Measurements from ENCODE around the gene PYGM.

The PYGM gene

GRCh38 chr11:64799623-64800302 is 40.0 kb upstream of the PYGM start:
- Histone ChIP-seq H3K36me3 (ENCODE audit: control insufficient read depth, insufficient read depth, low read length) (peaks cover 21% of the 10 kb centered on the region), H3K27ac (ENCODE audit: low read depth, low read length) (no peak overlapping the region), H3K4me3 (ENCODE audit: low read depth, low read length) (no peak overlapping the region)

GRCh38 chr11:64799256-64799622 is 39.5 kb upstream of the PYGM start:
- no peak overlapping the region for H3K27ac ChIP-seq (ENCODE audit: low read depth, low read length)
- H3K4me3 ChIP-seq (ENCODE audit: low read depth, low read length): no peak overlapping the region
- no peaks in the 10 kb centered on the region for H3K27me3 ChIP-seq (ENCODE audit: control insufficient read depth, insufficient read depth, low read length)
- no peaks in the 10 kb centered on the region for H3K9me3 ChIP-seq (ENCODE audit: control insufficient read depth, insufficient read depth, low read length)
- H3K9ac ChIP-seq (ENCODE audit: low read depth, low read length): no peak overlapping the region
- peaks cover 16% of the 10 kb centered on the region for H3K36me3 ChIP-seq (ENCODE audit: control insufficient read depth, insufficient read depth, low read length)
- H3K4me1 ChIP-seq (ENCODE audit: control insufficient read depth, insufficient read depth, low read length): peaks cover 7% of the 10 kb centered on the region

More at GRCh38 chr11:64799623-64800302, 40.0 kb upstream of the PYGM start:
- Histone ChIP-seq H3K9me3 (ENCODE audit: control insufficient read depth, insufficient read depth, low read length) (no peaks in the 10 kb centered on the region), H3K27me3 (ENCODE audit: control insufficient read depth, insufficient read depth, low read length) (no peaks in the 10 kb centered on the region), H3K9ac (ENCODE audit: low read depth, low read length) (no peak overlapping the region), H3K4me1 (ENCODE audit: control insufficient read depth, insufficient read depth, low read length) (peaks cover 8% of the 10 kb centered on the region)

GRCh38 chr11:64796757-64797541 is 37.2 kb upstream of the PYGM start:
- no peak overlapping the region for H3K27ac ChIP-seq (ENCODE audit: low read depth, low read length)
- no peak overlapping the region for H3K4me3 ChIP-seq (ENCODE audit: low read depth, low read length)
- H3K27me3 ChIP-seq (ENCODE audit: control insufficient read depth, insufficient read depth, low read length): no peaks in the 10 kb centered on the region
- no peak overlapping the region for H3K9ac ChIP-seq (ENCODE audit: low read depth, low read length)
- no peaks in the 10 kb centered on the region for H3K9me3 ChIP-seq (ENCODE audit: control insufficient read depth, insufficient read depth, low read length)
- peaks cover 14% of the 10 kb centered on the region for H3K36me3 ChIP-seq (ENCODE audit: control insufficient read depth, insufficient read depth, low read length)
- H3K4me1 ChIP-seq (ENCODE audit: control insufficient read depth, insufficient read depth, low read length): no peaks in the 10 kb centered on the region

- Histone ChIP-seq H3K27me3 (ENCODE audit: control insufficient read depth, insufficient read depth, low read length) (no peaks in the 10 kb centered on the region), H3K4me3 (ENCODE audit: low read depth, low read length) (no peak overlapping the region), H3K36me3 (ENCODE audit: control insufficient read depth, insufficient read depth, low read length) (peaks cover 14% of the 10 kb centered on the region), H3K4me1 (ENCODE audit: control insufficient read depth, insufficient read depth, low read length) (no peaks in the 10 kb centered on the region), H3K9me3 (ENCODE audit: control insufficient read depth, insufficient read depth, low read length) (no peaks in the 10 kb centered on the region), H3K9ac (ENCODE audit: low read depth, low read length) (no peak overlapping the region), H3K27ac (ENCODE audit: low read depth, low read length) (no peak overlapping the region)
Observed at GRCh38 chr11:64796047-64796756, 36.4 kb upstream of the PYGM start.

- Histone ChIP-seq H3K27me3 (ENCODE audit: control insufficient read depth, insufficient read depth, low read length) (no peaks in the 10 kb centered on the region), H3K4me3 (ENCODE audit: low read depth, low read length) (no peak overlapping the region), H3K9ac (ENCODE audit: low read depth, low read length) (no peak overlapping the region), H3K27ac (ENCODE audit: low read depth, low read length) (no peak overlapping the region), H3K36me3 (ENCODE audit: control insufficient read depth, insufficient read depth, low read length) (peaks cover 17% of the 10 kb centered on the region), H3K9me3 (ENCODE audit: control insufficient read depth, insufficient read depth, low read length) (no peaks in the 10 kb centered on the region), H3K4me1 (ENCODE audit: control insufficient read depth, insufficient read depth, low read length) (no peaks in the 10 kb centered on the region)
Observed at GRCh38 chr11:64794526-64794925, 34.8 kb upstream of the PYGM start.

- H3K9ac ChIP-seq (ENCODE audit: low read depth, low read length): no peak overlapping the region
- H3K4me3 ChIP-seq (ENCODE audit: low read depth, low read length): no peak overlapping the region
- peaks cover 16% of the 10 kb centered on the region for H3K36me3 ChIP-seq (ENCODE audit: control insufficient read depth, insufficient read depth, low read length)
- H3K4me1 ChIP-seq (ENCODE audit: control insufficient read depth, insufficient read depth, low read length): no peaks in the 10 kb centered on the region
- H3K9me3 ChIP-seq (ENCODE audit: control insufficient read depth, insufficient read depth, low read length): no peaks in the 10 kb centered on the region
- H3K27ac ChIP-seq (ENCODE audit: low read depth, low read length): no peak overlapping the region
- no peaks in the 10 kb centered on the region for H3K27me3 ChIP-seq (ENCODE audit: control insufficient read depth, insufficient read depth, low read length)
Observed at GRCh38 chr11:64793271-64794160, 33.7 kb upstream of the PYGM start.

GRCh38 chr11:64792482-64792881 is 32.7 kb upstream of the PYGM start:
- H3K27me3 ChIP-seq (ENCODE audit: control insufficient read depth, insufficient read depth, low read length): no peaks in the 10 kb centered on the region
- H3K9me3 ChIP-seq (ENCODE audit: control insufficient read depth, insufficient read depth, low read length): no peaks in the 10 kb centered on the region
- no peak overlapping the region for H3K27ac ChIP-seq (ENCODE audit: low read depth, low read length)
- no peaks in the 10 kb centered on the region for H3K4me1 ChIP-seq (ENCODE audit: control insufficient read depth, insufficient read depth, low read length)
- H3K4me3 ChIP-seq (ENCODE audit: low read depth, low read length): no peak overlapping the region
- peaks cover 16% of the 10 kb centered on the region for H3K36me3 ChIP-seq (ENCODE audit: control insufficient read depth, insufficient read depth, low read length)
- no peak overlapping the region for H3K9ac ChIP-seq (ENCODE audit: low read depth, low read length)

- no peaks in the 10 kb centered on the region for H3K27me3 ChIP-seq (ENCODE audit: control insufficient read depth, insufficient read depth, low read length)
- no peak overlapping the region for H3K9ac ChIP-seq (ENCODE audit: low read depth, low read length)
- no peak overlapping the region for H3K4me3 ChIP-seq (ENCODE audit: low read depth, low read length)
- H3K27ac ChIP-seq (ENCODE audit: low read depth, low read length): no peak overlapping the region
- H3K4me1 ChIP-seq (ENCODE audit: control insufficient read depth, insufficient read depth, low read length): no peaks in the 10 kb centered on the region
- peaks cover 13% of the 10 kb centered on the region for H3K36me3 ChIP-seq (ENCODE audit: control insufficient read depth, insufficient read depth, low read length)
- H3K9me3 ChIP-seq (ENCODE audit: control insufficient read depth, insufficient read depth, low read length): no peaks in the 10 kb centered on the region
Observed at GRCh38 chr11:64791781-64792291, 32.1 kb upstream of the PYGM start.

- Histone ChIP-seq H3K27me3 (ENCODE audit: control insufficient read depth, insufficient read depth, low read length) (no peaks in the 10 kb centered on the region), H3K9ac (ENCODE audit: low read depth, low read length) (no peak overlapping the region), H3K4me1 (ENCODE audit: control insufficient read depth, insufficient read depth, low read length) (no peaks in the 10 kb centered on the region), H3K9me3 (ENCODE audit: control insufficient read depth, insufficient read depth, low read length) (no peaks in the 10 kb centered on the region), H3K36me3 (ENCODE audit: control insufficient read depth, insufficient read depth, low read length) (peaks cover 7% of the 10 kb centered on the region), H3K4me3 (ENCODE audit: low read depth, low read length) (no peak overlapping the region), H3K27ac (ENCODE audit: low read depth, low read length) (no peak overlapping the region)
Observed at GRCh38 chr11:64790205-64791095, 30.7 kb upstream of the PYGM start.

All from HUES48 (cell line).